Erythroblast (primary cell): ENCODE measurements around the gene DENND6B.

ENCODE experiments used
- GATA1 ChIP-seq: IDR thresholded peaks from 2 replicates; pipeline ENCODE4 v1.6.1; 2011; ENCODE audit warnings: low read depth, mild to moderate bottlenecking, control low read depth, low read length, moderate library complexity
- POLR2A ChIP-seq: IDR thresholded peaks from 2 replicates; pipeline ENCODE4 v1.6.1; 2011; ENCODE audit warnings: mild to moderate bottlenecking, low read length

DNA sequence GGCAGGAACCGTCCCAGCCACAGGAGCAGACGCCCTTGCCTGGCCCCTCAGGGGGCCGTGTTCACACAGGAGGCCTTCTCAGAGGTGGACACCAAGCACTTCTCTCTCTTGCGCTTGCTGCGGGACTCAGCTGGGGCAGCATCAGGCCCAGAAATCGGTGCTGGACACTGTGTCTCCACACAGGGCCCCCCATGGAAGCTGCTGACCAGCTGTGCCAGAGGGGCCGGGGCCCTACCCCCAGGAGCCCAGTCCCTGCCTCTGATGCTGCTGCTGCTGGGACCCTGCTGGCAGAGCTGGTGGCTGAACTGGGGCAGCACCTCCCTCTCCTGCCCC lies 23.3 kb downstream of the DENND6B start:
- no peak for TF ChIP-seq POLR2A
- no peak for TF ChIP-seq GATA1
